Upper lobe of left lung (tissue), 4 donors: ENCODE results near the gene SLC22A3.

Experiments
- CTCF ChIP-seq, 6 experiments: fragments of 450-650 bp in 4 of 6; fragments of 200-600 bp in 2 of 6; sonication (generic) in 2 of 6; IDR thresholded peaks; one replicate each; pipeline ENCODE4 v1.5.1; 2016 to 2019; ENCODE audit warnings: antibody characterized with exemption in 6 of 6
- EP300 ChIP-seq, 4 donors: sonication (generic); formaldehyde crosslinking; IDR thresholded peaks; one replicate each; pipeline ENCODE4 v1.5.1; 2017; ENCODE audit warnings: antibody characterized with exemption in 4 of 4, control low read depth in 2 of 4
- POLR2A ChIP-seq, 4 donors: fragments of 450-650 bp; IDR thresholded peaks; one replicate each; pipeline ENCODE4 v1.5.1; 2016 to 2017; ENCODE audit warnings: antibody characterized with exemption in 4 of 4, mild to moderate bottlenecking in 2 of 4
- POLR2AphosphoS5 ChIP-seq, 2 donors: sonication (generic); formaldehyde crosslinking; IDR thresholded peaks; one replicate each; pipeline ENCODE4 v1.5.1; 2017; ENCODE audit warnings: antibody characterized with exemption in 2 of 2

- no peak for TF ChIP-seq EP300 (IDR thresholded peaks at IDR 0.05)
- no peak for TF ChIP-seq CTCF (IDR thresholded peaks at IDR 0.05)
- TF ChIP-seq POLR2AphosphoS5 (IDR thresholded peaks at IDR 0.05) = no peak
- TF ChIP-seq POLR2A (IDR thresholded peaks at IDR 0.05) = no peak
Measured at GRCh38 chr6:160329188-160329587, 19.0 kb upstream of the SLC22A3 start.
